Duodenal mucosa (tissue), 2 donors: Measurements from ENCODE around the gene LRIG3.
"Not testable (repeated sequence)": the region's sequence is repeated elsewhere in the genome, so short reads cannot be mapped to it uniquely, and the experiment has no call there.

ENCODE experiments used
- H3K27ac ChIP-seq: one replicate; pipeline ENCODE4 v1.7.0; 2013; ENCODE audit warnings: low read depth, low read length
- H3K27me3 ChIP-seq, 2 donors: one replicate each; pipeline ENCODE4 v1.7.0; 2013; ENCODE audit warnings: low read length in 2 of 2, control low read depth in 1 of 2; ENCODE audit not compliant: insufficient read depth in 2 of 2, control insufficient read depth in 1 of 2
- H3K36me3 ChIP-seq, 2 donors: one replicate each; pipeline ENCODE4 v1.7.0; 2013; ENCODE audit warnings: low read length in 2 of 2, control low read depth in 1 of 2; ENCODE audit not compliant: insufficient read depth in 2 of 2, control insufficient read depth in 1 of 2
- H3K4me1 ChIP-seq, 2 donors: one replicate each; pipeline ENCODE4 v1.7.0; 2013; ENCODE audit warnings: low read length in 2 of 2, control low read depth in 1 of 2; ENCODE audit not compliant: insufficient read depth in 2 of 2, control insufficient read depth in 1 of 2
- H3K4me3 ChIP-seq, 2 donors: one replicate each; pipeline ENCODE4 v1.7.0; 2013; ENCODE audit warnings: low read length in 2 of 2, low read depth in 1 of 2
- H3K9ac ChIP-seq, 2 donors: one replicate each; pipeline ENCODE4 v1.7.0; 2013; ENCODE audit warnings: low read length in 2 of 2, low read depth in 1 of 2
- H3K9me3 ChIP-seq, 2 donors: one replicate each; pipeline ENCODE4 v1.7.0; 2013; ENCODE audit warnings: low read length in 2 of 2, control low read depth in 1 of 2; ENCODE audit not compliant: control insufficient read depth in 1 of 2

The LRIG3 gene

GRCh38 chr12:58906917-58907316 is 13.4 kb downstream of the LRIG3 start:
- peaks cover 28 to 51% of the 10 kb centered on the region in 2 donors for H3K36me3 ChIP-seq
- no peak overlapping the region for H3K9ac ChIP-seq
- no peaks in the 10 kb centered on the region for H3K9me3 ChIP-seq
- no peak overlapping the region for H3K4me3 ChIP-seq
- H3K4me1 ChIP-seq: no peaks in the 10 kb centered on the region
- H3K27me3 ChIP-seq: no peaks in the 10 kb centered on the region
- H3K27ac ChIP-seq: no peak overlapping the region

GRCh38 chr12:58905422-58905821 is 14.9 kb downstream of the LRIG3 start:
- Histone ChIP-seq H3K9me3 (no peaks in the 10 kb centered on the region), H3K27ac (no peak overlapping the region), H3K4me3 (no peak overlapping the region), H3K4me1 (no peaks in the 10 kb centered on the region), H3K27me3 (no peaks in the 10 kb centered on the region), H3K9ac (no peak overlapping the region), H3K36me3 (peaks cover 22 to 43% of the 10 kb centered on the region in 2 donors)

GRCh38 chr12:58902726-58903125 is 17.6 kb downstream of the LRIG3 start:
- H3K4me3 ChIP-seq, H3K9me3 ChIP-seq, H3K4me1 ChIP-seq, H3K27me3 ChIP-seq, H3K27ac ChIP-seq, H3K9ac ChIP-seq: not testable (repeated sequence)
- peaks cover 15 to 23% of the 10 kb centered on the region in 2 donors for H3K36me3 ChIP-seq

- Histone ChIP-seq H3K27ac (no peak overlapping the region), H3K9me3 (no peaks in the 10 kb centered on the region), H3K4me1 (peaks cover 0 to 4% of the 10 kb centered on the region in 2 donors), H3K9ac (no peak overlapping the region), H3K4me3 (no peak overlapping the region), H3K36me3 (peaks cover 6 to 13% of the 10 kb centered on the region in 2 donors), H3K27me3 (no peaks in the 10 kb centered on the region)
Observed at GRCh38 chr12:58901664-58902063, 18.6 kb downstream of the LRIG3 start.

GRCh38 chr12:58897969-58898368 is 22.3 kb downstream of the LRIG3 start:
- Histone ChIP-seq H3K27me3 (no peaks in the 10 kb centered on the region), H3K27ac (no peak overlapping the region), H3K9me3 (no peaks in the 10 kb centered on the region), H3K36me3 (peaks cover 0 to 13% of the 10 kb centered on the region in 2 donors), H3K4me1 (peaks cover 11 to 26% of the 10 kb centered on the region in 2 donors), H3K9ac (no peak overlapping the region), H3K4me3 (no peak overlapping the region)

- peaks cover 0 to 14% of the 10 kb centered on the region in 2 donors for H3K36me3 ChIP-seq
- H3K4me1 ChIP-seq: peaks cover 11 to 26% of the 10 kb centered on the region in 2 donors
- no peaks in the 10 kb centered on the region for H3K27me3 ChIP-seq
Observed at GRCh38 chr12:58896278-58896677, 24.0 kb downstream of the LRIG3 start.

GRCh38 chr12:58895053-58895452 is 25.3 kb downstream of the LRIG3 start:
- H3K9ac ChIP-seq: no peak overlapping the region
- no peaks in the 10 kb centered on the region for H3K9me3 ChIP-seq
- peaks cover 0 to 17% of the 10 kb centered on the region in 2 donors for H3K36me3 ChIP-seq
- no peak overlapping the region for H3K27ac ChIP-seq
- H3K4me3 ChIP-seq: no peak overlapping the region
- no peaks in the 10 kb centered on the region for H3K27me3 ChIP-seq
- H3K4me1 ChIP-seq: peaks cover 11 to 26% of the 10 kb centered on the region in 2 donors

More at GRCh38 chr12:58896278-58896677, 24.0 kb downstream of the LRIG3 start:
- H3K9ac ChIP-seq: no peak overlapping the region
- no peak overlapping the region for H3K4me3 ChIP-seq
- no peaks in the 10 kb centered on the region for H3K9me3 ChIP-seq
- H3K27ac ChIP-seq: no peak overlapping the region

GRCh38 chr12:58894040-58894439 is 26.3 kb downstream of the LRIG3 start:
- peaks cover 8 to 27% of the 10 kb centered on the region in 2 donors for H3K36me3 ChIP-seq
- H3K4me3 ChIP-seq: no peak overlapping the region
- H3K9me3 ChIP-seq: no peaks in the 10 kb centered on the region
- H3K27me3 ChIP-seq: no peaks in the 10 kb centered on the region
- no peak overlapping the region for H3K9ac ChIP-seq
- H3K4me1 ChIP-seq: peaks cover 11 to 26% of the 10 kb centered on the region in 2 donors
- no peak overlapping the region for H3K27ac ChIP-seq

- Histone ChIP-seq H3K27me3 (no peaks in the 10 kb centered on the region), H3K9me3 (no peaks in the 10 kb centered on the region), H3K4me1 (peaks cover 11 to 26% of the 10 kb centered on the region in 2 donors), H3K9ac (no peak overlapping the region), H3K4me3 (no peak overlapping the region), H3K36me3 (peaks cover 12 to 31% of the 10 kb centered on the region in 2 donors), H3K27ac (no peak overlapping the region)
Observed at GRCh38 chr12:58893495-58893894, 26.8 kb downstream of the LRIG3 start.

GRCh38 chr12:58889557-58889956 is 30.7 kb downstream of the LRIG3 start:
- Histone ChIP-seq H3K27me3 (no peaks in the 10 kb centered on the region), H3K9me3 (no peaks in the 10 kb centered on the region), H3K27ac (no peak overlapping the region), H3K4me3 (no peak overlapping the region), H3K36me3 (peaks cover 29 to 53% of the 10 kb centered on the region in 2 donors), H3K4me1 (peaks cover 6 to 13% of the 10 kb centered on the region in 2 donors), H3K9ac (no peak overlapping the region)
